Activated CD8-positive, alpha-beta memory T cell treated with anti-CD3 and anti-CD28 coated beads, Interleukin-2, amount 50 U/mL, for 1 hour (primary cell): ENCODE measurements around the gene D2HGDH.
"Not testable (repeated sequence)": the region's sequence is repeated elsewhere in the genome, so short reads cannot be mapped to it uniquely, and the experiment has no call there.

Source experiments
- DNase-seq: peaks from one replicate; pipeline ENCODE4 v3.0.0-alpha.2; 2020; ENCODE audit errors: extremely low read depth

D2HGDH gene

GRCh38 chr2:241768850-241769249, 34.4 kb downstream of the D2HGDH start:
- DNase-seq, result no peak

- DNase-seq, result no peak
These were observed 35.4 kb downstream of the D2HGDH start for GRCh38 chr2:241769819-241770184.

GRCh38 chr2:241770185-241770935, 35.9 kb downstream of the D2HGDH start:
- no peak for DNase-seq

GRCh38 chr2:241770936-241771285, 36.5 kb downstream of the D2HGDH start:
- DNase-seq, result no peak

- DNase-seq, result no peak
These were observed 37.0 kb downstream of the D2HGDH start for GRCh38 chr2:241771286-241772062.

GRCh38 chr2:241772063-241772499, 37.7 kb downstream of the D2HGDH start:
- no peak for DNase-seq

- no peak for DNase-seq
These were observed 39.3 kb downstream of the D2HGDH start for GRCh38 chr2:241773511-241774418.

- no peak for DNase-seq
These were observed 40.2 kb downstream of the D2HGDH start for GRCh38 chr2:241774419-241775222.

GRCh38 chr2:241775223-241776177, 41.1 kb downstream of the D2HGDH start:
- no peak for DNase-seq

GRCh38 chr2:241776336-241777169, 42.1 kb downstream of the D2HGDH start, which contains the start of gene GAL3ST2:
TSS of gene GAL3ST2 (plus strand) at chr2:241776822. CDS start at chr2:241776956, 134 bp downstream.
- no peak for DNase-seq

GRCh38 chr2:241777170-241777685, 42.8 kb downstream of the D2HGDH start:
- DNase-seq, result no peak

GRCh38 chr2:241777686-241778627, 43.5 kb downstream of the D2HGDH start:
- DNase-seq, result no peak

GRCh38 chr2:241780939-241781569, 46.6 kb downstream of the D2HGDH start:
- no peak for DNase-seq

GRCh38 chr2:241782053-241782452, 47.6 kb downstream of the D2HGDH start:
- not testable (repeated sequence) for DNase-seq

- DNase-seq, result no peak
These were observed 53.7 kb downstream of the D2HGDH start for GRCh38 chr2:241788135-241788534.

GRCh38 chr2:241788572-241788971, 54.1 kb downstream of the D2HGDH start:
- no peak for DNase-seq

- DNase-seq, result not testable (repeated sequence)
These were observed 57.0 kb downstream of the D2HGDH start for GRCh38 chr2:241791385-241791784.
